Brain microvascular endothelial cell (primary cell): ENCODE results near the gene WASL.

ENCODE experiments used
- DNase-seq: peaks from one replicate; pipeline ENCODE4 v3.0.0-alpha.2; 2020
- H3K27ac ChIP-seq: fragments of 250-450 bp; sonication (Bioruptor Pico); 2 replicates; pipeline ENCODE4 v1.5.1; 2020; ENCODE audit warnings: mild to moderate bottlenecking, moderate library complexity
- H3K27me3 ChIP-seq: fragments of 250-450 bp; sonication (Bioruptor Pico); replicated peaks from 2 replicates; pipeline ENCODE4 v1.5.1; 2020; ENCODE audit warnings: mild to moderate bottlenecking
- H3K36me3 ChIP-seq: fragments of 250-450 bp; sonication (Bioruptor Pico); replicated peaks from 2 replicates; pipeline ENCODE4 v1.5.1; 2020; ENCODE audit warnings: mild to moderate bottlenecking
- H3K4me3 ChIP-seq: 2 replicates; pipeline ENCODE4 v1.5.1; 2011; ENCODE audit warnings: low read depth, mild to moderate bottlenecking, control low read depth, low read length, moderate library complexity
- in situ Hi-C: cut with HindIII; loops from 2 replicates; pipeline ENCODE4 v1.10.0; 2017; ENCODE audit warnings: low sequenced_read_pairs, low pct_ligation_motif_present
- TF ChIP-seq, protein P1 (sequence below): IDR thresholded peaks from 2 replicates; pipeline ENCODE4 v1.5.1; 2011; ENCODE audit warnings: low read depth, mild to moderate bottlenecking, moderate library complexity, low read length, control low read depth, inconsistent platforms; ENCODE audit errors: missing control alignments

WASL gene

DNA sequence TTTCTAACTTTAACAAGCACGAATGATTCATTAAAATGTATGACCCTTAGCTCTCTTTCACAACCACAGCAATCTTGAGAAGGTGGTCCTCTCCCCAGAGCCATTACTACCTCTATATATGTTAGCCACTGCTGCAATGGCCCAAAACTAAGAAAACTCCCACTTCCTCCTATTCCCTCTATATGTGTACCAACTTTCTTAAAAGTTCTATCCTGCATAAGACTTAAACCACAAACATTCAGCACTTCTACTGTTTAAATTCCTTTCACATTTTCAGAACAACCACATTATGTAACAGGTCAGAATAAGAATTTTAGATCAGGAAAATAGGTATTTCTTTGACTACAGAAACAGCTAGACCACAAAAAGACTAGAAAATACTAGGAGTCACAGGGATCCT is 36.2 kb downstream of the WASL start:
- TF ChIP-seq, protein P1, sequence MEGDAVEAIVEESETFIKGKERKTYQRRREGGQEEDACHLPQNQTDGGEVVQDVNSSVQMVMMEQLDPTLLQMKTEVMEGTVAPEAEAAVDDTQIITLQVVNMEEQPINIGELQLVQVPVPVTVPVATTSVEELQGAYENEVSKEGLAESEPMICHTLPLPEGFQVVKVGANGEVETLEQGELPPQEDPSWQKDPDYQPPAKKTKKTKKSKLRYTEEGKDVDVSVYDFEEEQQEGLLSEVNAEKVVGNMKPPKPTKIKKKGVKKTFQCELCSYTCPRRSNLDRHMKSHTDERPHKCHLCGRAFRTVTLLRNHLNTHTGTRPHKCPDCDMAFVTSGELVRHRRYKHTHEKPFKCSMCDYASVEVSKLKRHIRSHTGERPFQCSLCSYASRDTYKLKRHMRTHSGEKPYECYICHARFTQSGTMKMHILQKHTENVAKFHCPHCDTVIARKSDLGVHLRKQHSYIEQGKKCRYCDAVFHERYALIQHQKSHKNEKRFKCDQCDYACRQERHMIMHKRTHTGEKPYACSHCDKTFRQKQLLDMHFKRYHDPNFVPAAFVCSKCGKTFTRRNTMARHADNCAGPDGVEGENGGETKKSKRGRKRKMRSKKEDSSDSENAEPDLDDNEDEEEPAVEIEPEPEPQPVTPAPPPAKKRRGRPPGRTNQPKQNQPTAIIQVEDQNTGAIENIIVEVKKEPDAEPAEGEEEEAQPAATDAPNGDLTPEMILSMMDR, result no peak
- Histone ChIP-seq H3K27ac (no peak overlapping the region), H3K36me3 (peaks cover 3% of the 10 kb centered on the region), H3K4me3 (no peak overlapping the region), H3K27me3 (no peaks in the 10 kb centered on the region)
- in situ Hi-C loops, result no loop called here
- DNase-seq, result no peak

DNA sequence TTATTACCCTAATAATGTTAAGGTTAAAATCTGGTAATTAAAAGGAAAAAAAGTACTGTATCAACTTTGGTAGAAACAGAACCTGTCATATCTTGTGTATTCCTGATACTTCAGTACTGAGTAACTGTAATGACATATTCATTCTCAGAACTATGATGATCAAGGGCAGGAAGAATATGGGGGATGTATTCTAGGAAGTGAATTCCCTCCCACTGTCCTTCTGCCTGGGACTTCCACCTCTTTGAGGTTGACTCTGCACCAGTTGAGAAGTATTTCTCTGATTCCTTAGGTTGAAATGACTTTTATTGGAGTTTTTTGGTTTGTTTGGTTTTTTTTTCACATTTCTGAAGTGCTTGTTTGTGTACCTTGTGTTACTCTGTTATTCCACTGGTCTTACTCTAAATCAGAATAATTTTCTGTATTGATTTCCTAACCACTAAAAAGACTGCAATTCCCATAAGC is 36.9 kb downstream of the WASL start:
- Histone ChIP-seq H3K4me3 (no peak overlapping the region), H3K27me3 (no peaks in the 10 kb centered on the region), H3K27ac (no peak overlapping the region), H3K36me3 (peaks cover 9% of the 10 kb centered on the region)
- no peak for DNase-seq
- in situ Hi-C loops, result no loop called here
- TF ChIP-seq, protein P1, result no peak

DNA sequence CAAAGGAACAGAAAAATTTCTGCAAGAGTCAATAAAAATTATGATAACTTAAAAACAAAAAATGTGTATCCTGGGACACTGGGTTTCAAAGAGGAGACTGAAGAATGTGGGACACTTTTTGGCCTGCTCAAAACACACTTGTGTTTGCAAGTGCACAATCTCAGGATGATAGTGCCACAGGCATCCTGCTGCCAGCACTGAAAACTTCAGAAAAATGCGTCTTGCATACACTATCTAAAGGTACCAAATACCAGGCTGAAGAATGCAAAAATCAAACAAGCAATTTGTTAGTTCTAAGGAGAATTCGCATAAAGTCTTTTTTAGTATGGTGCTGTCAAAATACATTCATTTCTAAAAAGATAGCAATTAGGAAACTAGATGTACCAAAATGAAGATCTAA is 38.1 kb downstream of the WASL start:
- Histone ChIP-seq H3K27ac (no peak overlapping the region), H3K4me3 (no peak overlapping the region), H3K27me3 (no peaks in the 10 kb centered on the region), H3K36me3 (peaks cover 11% of the 10 kb centered on the region)
- no peak for DNase-seq
- TF ChIP-seq, protein P1, result no peak
- in situ Hi-C loops, result no loop called here

DNA sequence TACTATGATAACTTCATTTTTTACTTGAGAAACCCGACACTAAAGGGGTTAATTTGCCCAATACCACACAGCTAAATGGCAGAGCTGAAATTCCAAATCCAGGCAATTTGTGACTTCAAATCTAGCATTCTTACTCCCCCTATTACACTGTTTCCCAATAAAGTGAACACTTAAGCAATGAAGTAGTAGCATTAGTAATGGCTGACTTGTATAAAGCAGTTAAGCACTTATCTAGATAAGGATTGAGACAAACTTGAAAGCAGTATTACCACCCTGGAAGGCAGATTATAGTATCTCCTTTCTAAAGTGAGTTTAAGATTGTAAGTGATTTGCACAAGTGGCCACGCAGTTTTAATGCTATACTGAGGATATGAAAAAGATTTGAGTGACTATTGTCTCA is 39.3 kb downstream of the WASL start:
- Histone ChIP-seq H3K36me3 (peaks cover 13% of the 10 kb centered on the region), H3K4me3 (no peak overlapping the region), H3K27ac (no peak overlapping the region), H3K27me3 (no peaks in the 10 kb centered on the region)
- in situ Hi-C loops, result no loop called here
- DNase-seq, result no peak
- TF ChIP-seq, protein P1, result no peak

DNA sequence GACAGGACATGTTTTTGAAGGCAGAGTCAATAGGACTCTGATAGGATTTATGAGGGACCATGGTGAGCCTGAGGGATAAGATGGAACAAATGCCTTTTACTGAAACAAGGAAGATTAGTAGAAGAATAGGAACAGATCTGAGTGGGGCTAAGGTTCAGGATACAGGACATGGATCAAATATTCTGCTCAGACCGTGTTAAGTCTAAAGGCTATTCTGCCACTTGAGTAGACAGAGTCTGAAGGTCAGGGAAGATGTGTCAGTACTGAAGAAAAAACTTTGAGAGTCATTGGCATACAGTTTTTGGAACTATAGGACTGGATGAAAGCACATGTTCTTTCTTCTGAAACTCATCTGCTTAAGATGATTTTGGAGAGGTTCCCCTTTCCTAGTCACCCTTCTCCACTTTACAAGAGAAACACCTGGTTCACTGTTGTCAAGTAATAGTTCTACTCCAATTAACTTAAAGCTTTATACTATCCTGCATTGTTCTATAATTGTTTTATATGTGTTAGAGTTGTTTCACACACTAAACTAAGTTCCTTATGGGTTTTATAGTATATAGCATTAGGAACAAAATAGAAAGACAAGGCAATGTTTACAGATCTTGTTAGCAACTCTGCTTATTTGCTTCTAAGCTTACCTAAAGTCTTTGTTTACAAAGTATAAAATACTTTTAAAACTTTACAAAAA is 43.4 kb downstream of the WASL start:
- peaks cover 13% of the 10 kb centered on the region for H3K36me3 ChIP-seq
- no peak for DNase-seq
- in situ Hi-C loops, result no loop called here

More for the DNA sequence above, 43.4 kb downstream of the WASL start:
- no peak overlapping the region for H3K27ac ChIP-seq
- no peak overlapping the region for H3K4me3 ChIP-seq
- TF ChIP-seq, protein P1, result no peak
- no peaks in the 10 kb centered on the region for H3K27me3 ChIP-seq
